Endothelial cell of umbilical vein (primary cell): Measurements from ENCODE around the gene RAB10.

Experiments
- CTCF ChIP-seq, 2 donors: IDR thresholded peaks; 1 replicate in 1 of 2; 2 replicates in 1 of 2; pipeline ENCODE4 v1.5.1; 2011; ENCODE audit warnings: low read length in 2 of 2, mild to moderate bottlenecking in 2 of 2, moderate library complexity in 2 of 2, control low read depth in 1 of 2, inconsistent platforms in 1 of 2, low read depth in 1 of 2; ENCODE audit not compliant: insufficient read depth in 1 of 2; ENCODE audit errors: extremely low read depth in 1 of 2
- POLR2A ChIP-seq: IDR thresholded peaks from 2 replicates; pipeline ENCODE4 v1.6.1; 2012; ENCODE audit warnings: low read depth, mild to moderate bottlenecking, control low read depth, low read length
- POLR2AphosphoS5 ChIP-seq: IDR thresholded peaks from 2 replicates; pipeline ENCODE4 v1.6.1; 2012; ENCODE audit warnings: low read depth, mild to moderate bottlenecking, control low read depth, low read length, moderate library complexity; ENCODE audit not compliant: insufficient read depth

GRCh38 chr2:25994509-25994908, 39.4 kb upstream of the RAB10 start:
- no peak for TF ChIP-seq POLR2A
- no peak for TF ChIP-seq CTCF (IDR thresholded peaks at IDR 0.05; ENCODE audit: extremely low read depth in 1 of 2, insufficient read depth in 1 of 2, low read depth in 1 of 2, low read length in 2 of 2)
- TF ChIP-seq POLR2AphosphoS5: no peak
